Activated T-cell treated with anti-CD3 and anti-CD28 coated beads, Interleukin-2, amount 50 U/mL, for 72 hours (primary cell): ENCODE results near the gene WDR86. TPM values are rescaled to one million over a fixed set of nuclear protein-coding genes. Genes with fewer than 3 reads are reported as not detected.

Source experiments
- ATAC-seq, 2 donors: fragments of 150-1000 bp; cut with Tn5 transposase; replicated peaks in 1 of 2; 2 replicates each; pipeline ENCODE4 v1.10.0; 2021; ENCODE audit warnings: moderate library complexity in 2 of 2, mild to moderate bottlenecking in 1 of 2
- DNase-seq, 2 donors: peaks; one replicate each; pipeline ENCODE4 v3.0.0; 2021 to 2022; ENCODE audit warnings: mixed read lengths in 1 of 2
- H3K27ac Mint-ChIP-seq: one replicate; pipeline ENCODE4 v1.8.0; 2022; ENCODE audit warnings: mild to moderate bottlenecking, moderate library complexity, mixed read lengths
- H3K27me3 Mint-ChIP-seq: one replicate; pipeline ENCODE4 v1.8.0; 2022; ENCODE audit warnings: low read depth, mixed read lengths
- H3K36me3 Mint-ChIP-seq, 2 donors: one replicate each; pipeline ENCODE4 v1.8.0; 2022; ENCODE audit warnings: mixed read lengths in 2 of 2, mild to moderate bottlenecking in 1 of 2; ENCODE audit not compliant: insufficient read depth in 2 of 2
- H3K4me1 Mint-ChIP-seq: one replicate; pipeline ENCODE4 v1.8.0; 2022; ENCODE audit warnings: low read depth, mixed read lengths
- H3K4me3 Mint-ChIP-seq, 2 donors: one replicate each; pipeline ENCODE4 v1.8.0; 2022; ENCODE audit warnings: mild to moderate bottlenecking in 2 of 2, mixed read lengths in 2 of 2, moderate library complexity in 2 of 2
- H3K9me3 Mint-ChIP-seq, 2 donors: one replicate each; pipeline ENCODE4 v1.8.0; 2022; ENCODE audit warnings: mixed read lengths in 2 of 2
- total RNA-seq, 2 donors: library from RNA; stranded (reverse); gene quantifications; one replicate each; pipeline ENCODE4 v1.2.3, GENCODE V29; 2022

WDR86 gene
- total RNA-seq, 2 donors from 2014 or later: 0.53 to 1.0 TPM

- peaks cover 0 to 3% of the 10 kb centered on the region in 2 donors for H3K36me3 Mint-ChIP-seq
- no peak for DNase-seq
- peaks cover 13% of the 10 kb centered on the region for H3K4me1 Mint-ChIP-seq
- H3K27me3 Mint-ChIP-seq: peaks cover 9% of the 10 kb centered on the region
- ATAC-seq: no peak
- H3K4me3 Mint-ChIP-seq: no peak overlapping the region
- no peaks in the 10 kb centered on the region for H3K9me3 Mint-ChIP-seq
- H3K27ac Mint-ChIP-seq: no peak overlapping the region
Measured at GRCh38 chr7:151405056-151405455, 4.8 kb downstream of the WDR86 start.

GRCh38 chr7:151404216-151405011 lies 5.4 kb downstream of the WDR86 start:
- H3K9me3 Mint-ChIP-seq: no peaks in the 10 kb centered on the region
- H3K4me3 Mint-ChIP-seq: no peak overlapping the region
- DNase-seq (no peak), ATAC-seq (peak in 1 of 2 donors; percentile 34)
- peaks cover 9% of the 10 kb centered on the region for H3K27me3 Mint-ChIP-seq
- no peak overlapping the region for H3K27ac Mint-ChIP-seq
- H3K4me1 Mint-ChIP-seq: peaks cover 13% of the 10 kb centered on the region
- peaks cover 0 to 3% of the 10 kb centered on the region in 2 donors for H3K36me3 Mint-ChIP-seq

GRCh38 chr7:151403764-151404163 lies 6.1 kb downstream of the WDR86 start:
- Mint-ChIP-seq H3K4me1 (peaks cover 10% of the 10 kb centered on the region), H3K36me3 (peaks cover 0 to under 1% of the 10 kb centered on the region in 2 donors), H3K27ac (no peak overlapping the region), H3K9me3 (no peaks in the 10 kb centered on the region), H3K27me3 (peaks cover 5% of the 10 kb centered on the region), H3K4me3 (no peak overlapping the region)
- DNase-seq: no peak
- ATAC-seq: no peak

GRCh38 chr7:151402029-151402835 lies 7.6 kb downstream of the WDR86 start:
- no peaks in the 10 kb centered on the region for H3K27me3 Mint-ChIP-seq
- H3K4me1 Mint-ChIP-seq: peaks cover 5% of the 10 kb centered on the region
- no peak overlapping the region for H3K4me3 Mint-ChIP-seq
- no peak for ATAC-seq
- H3K27ac Mint-ChIP-seq: no peak overlapping the region
- peaks cover 4% of the 10 kb centered on the region in 2 donors for H3K9me3 Mint-ChIP-seq
- H3K36me3 Mint-ChIP-seq: peaks cover 0 to 2% of the 10 kb centered on the region in 2 donors
- DNase-seq: no peak

GRCh38 chr7:151400626-151401315 lies 9.1 kb downstream of the WDR86 start:
- Mint-ChIP-seq H3K9me3 (peaks cover 4% of the 10 kb centered on the region in 2 donors), H3K27ac (no peak overlapping the region), H3K4me3 (no peak overlapping the region), H3K36me3 (peaks cover 0 to 2% of the 10 kb centered on the region in 2 donors), H3K4me1 (peaks cover 5% of the 10 kb centered on the region), H3K27me3 (no peaks in the 10 kb centered on the region)
- ATAC-seq: no peak
- no peak for DNase-seq

GRCh38 chr7:151399906-151400305 lies 9.9 kb downstream of the WDR86 start:
- Mint-ChIP-seq H3K4me3 (no peak overlapping the region), H3K36me3 (peaks cover 0 to 2% of the 10 kb centered on the region in 2 donors), H3K27me3 (no peaks in the 10 kb centered on the region), H3K9me3 (peaks cover 4% of the 10 kb centered on the region in 2 donors), H3K27ac (no peak overlapping the region), H3K4me1 (peaks cover 5% of the 10 kb centered on the region)
- ATAC-seq (no peak), DNase-seq (no peak)

- Mint-ChIP-seq H3K9me3 (peaks cover 4% of the 10 kb centered on the region in 2 donors), H3K27me3 (no peaks in the 10 kb centered on the region), H3K27ac (no peak overlapping the region), H3K4me3 (no peak overlapping the region), H3K36me3 (peaks cover 0 to 2% of the 10 kb centered on the region in 2 donors), H3K4me1 (peaks cover 5% of the 10 kb centered on the region)
- no peak for ATAC-seq
- no peak for DNase-seq
Measured at GRCh38 chr7:151399305-151399601, 10.6 kb downstream of the WDR86 start.

- Mint-ChIP-seq H3K4me1 (peaks cover under 1% of the 10 kb centered on the region), H3K27me3 (no peaks in the 10 kb centered on the region), H3K9me3 (peaks cover 4% of the 10 kb centered on the region in 2 donors), H3K4me3 (no peak overlapping the region), H3K27ac (no peak overlapping the region), H3K36me3 (peaks cover 0 to 2% of the 10 kb centered on the region in 2 donors)
- ATAC-seq (no peak), DNase-seq (no peak)
Measured at GRCh38 chr7:151398446-151399304, 11.2 kb downstream of the WDR86 start.

- H3K9me3 Mint-ChIP-seq: peaks cover 4% of the 10 kb centered on the region in 2 donors
- no peak overlapping the region for H3K4me3 Mint-ChIP-seq
- H3K27ac Mint-ChIP-seq: no peak overlapping the region
- no peak for ATAC-seq
- no peaks in the 10 kb centered on the region for H3K27me3 Mint-ChIP-seq
- no peak for DNase-seq
- H3K36me3 Mint-ChIP-seq: peaks cover 0 to 2% of the 10 kb centered on the region in 2 donors
- no peaks in the 10 kb centered on the region for H3K4me1 Mint-ChIP-seq
Measured at GRCh38 chr7:151397026-151397425, 12.8 kb downstream of the WDR86 start.

- H3K27me3 Mint-ChIP-seq: no peaks in the 10 kb centered on the region
- peaks cover 0 to 2% of the 10 kb centered on the region in 2 donors for H3K36me3 Mint-ChIP-seq
- ATAC-seq (no peak), DNase-seq (no peak)
- peaks cover 4% of the 10 kb centered on the region in 2 donors for H3K9me3 Mint-ChIP-seq
- no peaks in the 10 kb centered on the region for H3K4me1 Mint-ChIP-seq
- H3K27ac Mint-ChIP-seq: no peak overlapping the region
- no peak overlapping the region for H3K4me3 Mint-ChIP-seq
Measured at GRCh38 chr7:151396328-151396970, 13.4 kb downstream of the WDR86 start.

GRCh38 chr7:151395036-151395367 lies 14.8 kb downstream of the WDR86 start:
- Mint-ChIP-seq H3K27ac (no peak overlapping the region), H3K9me3 (peaks cover 4% of the 10 kb centered on the region in 2 donors), H3K4me1 (no peaks in the 10 kb centered on the region), H3K4me3 (no peak overlapping the region), H3K27me3 (no peaks in the 10 kb centered on the region), H3K36me3 (peaks cover 0 to 2% of the 10 kb centered on the region in 2 donors)
- DNase-seq: no peak
- ATAC-seq: no peak
